WTC11 (cell line): ENCODE results near the gene CADM2.

Experiments
- AFF4 ChIP-seq: sonication (generic); formaldehyde crosslinking; IDR thresholded peaks from 2 replicates; pipeline ENCODE4 v1.8.1; 2023; ENCODE audit warnings: mild to moderate bottlenecking, missing genetic modification reagents, borderline replicate concordance
- CTCF ChIP-seq: fragments of 200-600 bp; IDR thresholded peaks from 2 replicates; pipeline ENCODE4 v1.8.0; 2022; ENCODE audit warnings: antibody characterized with exemption
- ESRRA ChIP-seq: sonication (generic); formaldehyde crosslinking; IDR thresholded peaks from 2 replicates; pipeline ENCODE4 v1.8.1; 2022; ENCODE audit warnings: mild to moderate bottlenecking, missing genetic modification reagents, borderline replicate concordance
- GABPB1 ChIP-seq: sonication (generic); formaldehyde crosslinking; IDR thresholded peaks from 2 replicates; pipeline ENCODE4 v1.8.1; 2023; ENCODE audit warnings: mild to moderate bottlenecking, missing genetic modification reagents
- IRF1 ChIP-seq: sonication (generic); formaldehyde crosslinking; IDR thresholded peaks from 2 replicates; pipeline ENCODE4 v1.8.0; 2023; ENCODE audit warnings: missing genetic modification reagents
- IRF2 ChIP-seq: sonication (generic); formaldehyde crosslinking; IDR thresholded peaks from 2 replicates; pipeline ENCODE4 v1.8.0; 2022; ENCODE audit warnings: low read depth, missing genetic modification reagents, borderline replicate concordance
- NFYB ChIP-seq: sonication (generic); formaldehyde crosslinking; conservative IDR thresholded peaks from 2 replicates; pipeline ENCODE4 v1.8.0; 2022; ENCODE audit warnings: low read depth, missing genetic modification reagents
- NR3C1 ChIP-seq: sonication (generic); formaldehyde crosslinking; conservative IDR thresholded peaks from 2 replicates; pipeline ENCODE4 v1.8.1; 2023; ENCODE audit warnings: low read depth, mild to moderate bottlenecking, missing genetic modification reagents
- SMAD3 ChIP-seq: sonication (generic); formaldehyde crosslinking; IDR thresholded peaks from 2 replicates; pipeline ENCODE4 v1.8.0; 2022; ENCODE audit warnings: missing genetic modification reagents, mild to moderate bottlenecking, borderline replicate concordance

- TF ChIP-seq IRF1 (no peak), CTCF (no peak), NFYB (CRISPR knock-in tag) (no peak), NR3C1 (CRISPR knock-in tag) (no peak), IRF2 (no peak), SMAD3 (CRISPR knock-in tag) (no peak), AFF4 (CRISPR knock-in tag) (no peak), ESRRA (CRISPR knock-in tag) (no peak), GABPB1 (no peak)
Observed at GRCh38 chr3:85604641-85605040, 645.9 kb downstream of the CADM2 start.
